ENCODE results near the gene GGT7. TPM values are rescaled to one million over a fixed set of nuclear protein-coding genes. Genes with fewer than 3 reads are reported as not detected.

Gene GGT7
- total and polyA plus RNA-seq, 9 of the 15 experiments (the other 6 are each of a cell fraction or from before 2014, with no cell fraction given): 0.04 to 18.3 (median 5.9) TPM

- TF ChIP-seq CUX1 (CRISPR knock-in tag; IDR thresholded peaks at IDR 0.05) (no peak), SMARCA5 (IDR thresholded peaks at IDR 0.05) (no peak), FOXM1 (IDR thresholded peaks at IDR 0.05; ENCODE audit: low read depth) (peak; percentile 27; the same call in 1 of the 2 replicates), FOXM1 (CRISPR knock-in tag; IDR thresholded peaks at IDR 0.05; ENCODE audit: low read depth) (no peak), SIN3A (IDR thresholded peaks at IDR 0.05; ENCODE audit: borderline replicate concordance in 2 of 2, control insufficient read depth in 1 of 2, low read depth in 2 of 2, low read length in 2 of 2) (peak in 1 of 2 experiments; percentile 22; a peak in 2 of 4 replicates), TFAM (CRISPR knock-in tag; conservative IDR thresholded peaks at IDR 0.05) (no peak), JUND (IDR thresholded peaks at IDR 0.05; ENCODE audit: borderline replicate concordance, low read depth, low read length) (peak; percentile 4; the same call in 1 of the 2 replicates), JUND (tag; IDR thresholded peaks at IDR 0.05; ENCODE audit: borderline replicate concordance, low read depth, low read length) (peak; percentile 58; the same call in 1 of the 3 replicates), EWSR1 (IDR thresholded peaks at IDR 0.05; ENCODE audit: borderline replicate concordance, low read depth, partially characterized antibody) (no peak), L3MBTL2 (IDR thresholded peaks at IDR 0.05) (peak; percentile 57), DNMT1 (IDR thresholded peaks at IDR 0.05) (no peak), TAF1 (IDR thresholded peaks at IDR 0.05; ENCODE audit: control insufficient read depth, extremely low read depth, insufficient read depth, low read length, severe bottlenecking) (no peak), ZNF133 (CRISPR knock-in tag; IDR thresholded peaks at IDR 0.05) (no peak), ZNF253 (CRISPR knock-in tag; conservative IDR thresholded peaks at IDR 0.05) (no peak), GTF2E2 (tag; IDR thresholded peaks at IDR 0.05) (no peak), HDAC2 (IDR thresholded peaks at IDR 0.05) (peak; percentile 82; the same call in 1 of the 2 replicates), BRD4 (IDR thresholded peaks at IDR 0.05) (no peak), PHB (CRISPR knock-in tag; IDR thresholded peaks at IDR 0.05) (no peak), ZNF79 (CRISPR knock-in tag; IDR thresholded peaks at IDR 0.05; ENCODE audit: low read depth) (no peak), ATF7 (IDR thresholded peaks at IDR 0.05) (peak; percentile 84), CREBBP (IDR thresholded peaks at IDR 0.05; ENCODE audit: low read depth, low read length) (no peak)
Observed at GRCh38 chr20:34875642-34876405, 3.2 kb upstream of the GGT7 start (continued).
